Lower lobe of right lung (tissue), 2 donors: Measurements from ENCODE around the gene MUL1. TPM values are rescaled to one million over a fixed set of nuclear protein-coding genes. Genes with fewer than 3 reads are reported as not detected.

ENCODE experiments used
- ATAC-seq, 2 donors: fragments of 200-7000 bp; cut with Tn5 transposase; one replicate each; pipeline ENCODE4 v1.9.1; 2020 to 2022; ENCODE audit warnings: mild to moderate bottlenecking in 2 of 2, moderate library complexity in 2 of 2
- DNase-seq: peaks from one replicate; pipeline ENCODE4 v3.0.0-alpha.2; 2020
- H3K27ac ChIP-seq: fragments of 200-600 bp; one replicate; pipeline ENCODE4 v1.8.0; 2022
- H3K27me3 ChIP-seq: fragments of 200-600 bp; one replicate; pipeline ENCODE4 v1.8.0; 2022; ENCODE audit warnings: low read depth
- H3K36me3 ChIP-seq: fragments of 200-600 bp; one replicate; pipeline ENCODE4 v1.8.0; 2022; ENCODE audit warnings: mild to moderate bottlenecking
- H3K4me1 ChIP-seq: fragments of 200-600 bp; one replicate; pipeline ENCODE4 v1.8.0; 2022
- H3K4me3 ChIP-seq: fragments of 200-600 bp; one replicate; pipeline ENCODE4 v1.8.0; 2022; ENCODE audit warnings: mild to moderate bottlenecking
- H3K9me3 ChIP-seq: fragments of 200-600 bp; one replicate; pipeline ENCODE4 v1.8.0; 2022
- intact Hi-C: fragments of 100-400 bp; cut with DNase I; formaldehyde crosslinking; loops from one replicate; pipeline ENCODE4 v1.11.0; 2022
- total RNA-seq: library from RNA; stranded (reverse); fragmentation: NEBNext Ultra II Directional; extraction: Animal tissue kit (Norgen Biotek cat#: 25700); gene quantifications from one replicate; pipeline ENCODE4 v1.2.1, GENCODE V29; 2021
- TF ChIP-seq, protein P1 (sequence below): fragments of 200-600 bp; IDR thresholded peaks from one replicate; pipeline ENCODE4 v1.8.0; 2022; ENCODE audit warnings: antibody characterized with exemption, mild to moderate bottlenecking
- donor health status: DM: no; HTN: yes; CAD: no; lungs with severe emphysema.

Gene MUL1
- total RNA-seq, 1 donor from 2014 or later: 29.9 TPM

- TF ChIP-seq, protein P1, sequence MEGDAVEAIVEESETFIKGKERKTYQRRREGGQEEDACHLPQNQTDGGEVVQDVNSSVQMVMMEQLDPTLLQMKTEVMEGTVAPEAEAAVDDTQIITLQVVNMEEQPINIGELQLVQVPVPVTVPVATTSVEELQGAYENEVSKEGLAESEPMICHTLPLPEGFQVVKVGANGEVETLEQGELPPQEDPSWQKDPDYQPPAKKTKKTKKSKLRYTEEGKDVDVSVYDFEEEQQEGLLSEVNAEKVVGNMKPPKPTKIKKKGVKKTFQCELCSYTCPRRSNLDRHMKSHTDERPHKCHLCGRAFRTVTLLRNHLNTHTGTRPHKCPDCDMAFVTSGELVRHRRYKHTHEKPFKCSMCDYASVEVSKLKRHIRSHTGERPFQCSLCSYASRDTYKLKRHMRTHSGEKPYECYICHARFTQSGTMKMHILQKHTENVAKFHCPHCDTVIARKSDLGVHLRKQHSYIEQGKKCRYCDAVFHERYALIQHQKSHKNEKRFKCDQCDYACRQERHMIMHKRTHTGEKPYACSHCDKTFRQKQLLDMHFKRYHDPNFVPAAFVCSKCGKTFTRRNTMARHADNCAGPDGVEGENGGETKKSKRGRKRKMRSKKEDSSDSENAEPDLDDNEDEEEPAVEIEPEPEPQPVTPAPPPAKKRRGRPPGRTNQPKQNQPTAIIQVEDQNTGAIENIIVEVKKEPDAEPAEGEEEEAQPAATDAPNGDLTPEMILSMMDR: no peak
- ATAC-seq: peak in 1 of 2 donors; percentile 2
- Histone ChIP-seq H3K4me3 (peak overlapping the region; percentile 99), H3K27ac (peak overlapping the region; percentile 92), H3K4me1 (peaks cover 33% of the 10 kb centered on the region), H3K27me3 (peaks cover 17% of the 10 kb centered on the region), H3K9me3 (no peaks in the 10 kb centered on the region), H3K36me3 (peaks cover 18% of the 10 kb centered on the region)
- intact Hi-C loops: no loop called here
- no peak for DNase-seq
Measured at GRCh38 chr1:20507248-20507563, 745 bp downstream of the MUL1 start.

- H3K9me3 ChIP-seq: no peaks in the 10 kb centered on the region
- TF ChIP-seq, protein P1: no peak
- intact Hi-C loops: no loop called here
- H3K36me3 ChIP-seq: peaks cover 35% of the 10 kb centered on the region
- ATAC-seq: no peak
- H3K27ac ChIP-seq: no peak overlapping the region
- no peak overlapping the region for H3K4me3 ChIP-seq
- H3K27me3 ChIP-seq: peaks cover 4% of the 10 kb centered on the region
- no peak for DNase-seq
- peaks cover 33% of the 10 kb centered on the region for H3K4me1 ChIP-seq
Measured at GRCh38 chr1:20505488-20505887, 2.5 kb downstream of the MUL1 start.

DNA sequence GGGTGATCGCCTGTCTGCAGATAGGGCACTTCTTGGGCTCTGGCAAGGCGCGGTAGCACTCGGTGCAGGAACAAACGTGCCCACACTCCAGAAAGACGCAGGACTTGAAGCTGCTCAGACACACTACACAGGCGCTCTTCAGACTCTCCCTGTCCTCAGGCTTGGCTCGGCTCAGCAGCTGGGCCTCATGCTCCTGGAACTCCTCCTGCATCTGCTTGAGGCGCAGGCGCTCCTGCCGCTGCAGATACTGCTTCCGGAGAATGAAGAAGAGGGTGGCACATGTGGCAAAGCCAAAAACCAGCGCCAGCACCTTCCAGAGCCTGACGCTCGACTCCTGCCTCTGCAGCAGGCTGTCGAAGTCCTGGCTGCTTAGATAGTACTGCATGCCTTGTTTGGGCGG lies 7.2 kb downstream of the MUL1 start:
- H3K27ac ChIP-seq: no peak overlapping the region
- H3K4me3 ChIP-seq: no peak overlapping the region
- ATAC-seq: no peak
- TF ChIP-seq, protein P1: no peak
- intact Hi-C loops: no loop called here
- H3K4me1 ChIP-seq: peaks cover 10% of the 10 kb centered on the region
- H3K36me3 ChIP-seq: peaks cover 71% of the 10 kb centered on the region
- H3K9me3 ChIP-seq: no peaks in the 10 kb centered on the region
- no peak for DNase-seq
- no peaks in the 10 kb centered on the region for H3K27me3 ChIP-seq

DNA sequence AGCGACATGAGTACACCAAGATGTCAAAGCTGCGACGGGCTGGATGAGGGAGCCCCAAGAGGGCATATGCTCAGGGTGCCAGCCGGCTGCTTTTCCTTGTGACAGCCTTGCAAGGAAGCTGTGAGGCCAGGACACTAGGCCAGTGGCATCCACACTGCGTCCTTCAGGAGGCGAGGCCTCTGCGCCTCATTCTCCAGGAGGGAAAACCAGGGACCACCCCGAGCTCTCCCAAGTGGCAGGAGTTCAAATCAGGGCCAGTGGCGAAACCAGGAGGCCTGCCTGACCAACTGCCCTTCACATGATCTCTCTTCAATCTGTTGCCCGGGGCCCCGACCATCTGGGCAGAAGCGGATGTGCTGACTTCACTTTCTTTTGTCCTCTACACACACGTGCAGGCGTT lies 8.2 kb downstream of the MUL1 start:
- intact Hi-C loops: no loop called here
- DNase-seq (no peak), ATAC-seq (no peak)
- Histone ChIP-seq H3K27ac (no peak overlapping the region), H3K27me3 (no peaks in the 10 kb centered on the region), H3K9me3 (no peaks in the 10 kb centered on the region), H3K4me1 (peaks cover 5% of the 10 kb centered on the region), H3K4me3 (no peak overlapping the region), H3K36me3 (peaks cover 71% of the 10 kb centered on the region)
- TF ChIP-seq, protein P1: no peak

DNA sequence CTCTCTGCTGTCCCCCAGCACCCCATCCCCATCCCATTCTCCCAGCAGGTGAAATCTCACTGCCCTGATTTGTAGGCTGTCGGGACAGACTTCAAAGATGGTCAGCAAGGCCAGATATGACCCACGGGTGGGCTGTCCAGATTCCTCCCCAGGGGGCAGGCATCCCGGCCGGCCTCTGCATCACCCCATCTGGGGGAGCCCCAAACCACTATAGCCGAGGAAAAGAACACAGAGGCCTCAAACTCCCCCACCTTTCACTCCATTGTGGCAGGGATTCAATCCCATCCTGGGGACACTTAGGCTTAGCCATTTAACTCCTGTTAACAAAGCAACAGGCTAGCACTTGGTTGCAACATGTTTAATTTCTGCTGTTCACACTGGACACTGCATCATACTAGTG lies 8.8 kb downstream of the MUL1 start:
- Histone ChIP-seq H3K9me3 (no peaks in the 10 kb centered on the region), H3K27me3 (no peaks in the 10 kb centered on the region), H3K36me3 (peaks cover 68% of the 10 kb centered on the region), H3K4me1 (peaks cover 11% of the 10 kb centered on the region), H3K4me3 (no peak overlapping the region), H3K27ac (no peak overlapping the region)
- intact Hi-C loops: no loop called here
- ATAC-seq: no peak
- no peak for DNase-seq
- TF ChIP-seq, protein P1: no peak

- Histone ChIP-seq H3K27me3 (no peaks in the 10 kb centered on the region), H3K36me3 (peaks cover 60% of the 10 kb centered on the region)
- DNase-seq: no peak
Measured at GRCh38 chr1:20498116-20498515, 9.8 kb downstream of the MUL1 start.

More at GRCh38 chr1:20498116-20498515, 9.8 kb downstream of the MUL1 start:
- intact Hi-C loops: no loop called here
- peaks cover 20% of the 10 kb centered on the region for H3K4me1 ChIP-seq
- no peak overlapping the region for H3K4me3 ChIP-seq
- no peaks in the 10 kb centered on the region for H3K9me3 ChIP-seq
- TF ChIP-seq, protein P1: no peak
- H3K27ac ChIP-seq: no peak overlapping the region
- no peak for ATAC-seq
